K562 (cell line): ENCODE measurements around the gene RAI1. TPM values are rescaled to one million over a fixed set of nuclear protein-coding genes. Genes with fewer than 3 reads are reported as not detected.

Experiments used
- BMI1 ChIP-seq: fragments of 150-350 bp; IDR thresholded peaks from 2 replicates; pipeline ENCODE4 v1.6.1; 2014; ENCODE audit warnings: low read length
- BRF1 ChIP-seq: IDR thresholded peaks from 3 replicates; pipeline ENCODE4 v1.6.1; 2011; ENCODE audit warnings: borderline replicate concordance, mild to moderate bottlenecking; ENCODE audit not compliant: insufficient read length; ENCODE audit errors: extremely low read depth
- CEBPG ChIP-seq, 3 experiments: fragments of 200-800 bp in 1 of 3; sonication (Bioruptor generic) in 1 of 3; sonication (generic) in 1 of 3; formaldehyde crosslinking in 1 of 3; IDR thresholded peaks in 2 of 3; conservative IDR thresholded peaks in 1 of 3; 2 replicates each; pipeline versions ENCODE4 v1.6.1 to v1.8.0; 2016 to 2022; ENCODE audit warnings: missing compliant biosample characterization in 2 of 3, missing genetic modification characterization in 2 of 3, mild to moderate bottlenecking in 1 of 3, missing genetic modification reagents in 1 of 3
- L3MBTL2 ChIP-seq: fragments of 450-650 bp; IDR thresholded peaks from 2 replicates; pipeline ENCODE4 v1.6.1; 2016; ENCODE audit warnings: mild to moderate bottlenecking, moderate library complexity
- MAZ ChIP-seq, 2 experiments: fragments of 450-650 bp in 1 of 2; sonication (generic) in 1 of 2; formaldehyde crosslinking; IDR thresholded peaks in 1 of 2; conservative IDR thresholded peaks in 1 of 2; 2 replicates each; pipeline versions ENCODE4 v1.4.0 to v1.5.0; 2020; ENCODE audit warnings: mild to moderate bottlenecking in 1 of 2, missing genetic modification reagents in 1 of 2
- MYBL2 ChIP-seq, 2 experiments: fragments of 450-650 bp in 1 of 2; sonication (generic) in 1 of 2; formaldehyde crosslinking in 1 of 2; IDR thresholded peaks; 2 replicates each; pipeline versions ENCODE4 v1.6.1 to v1.8.1; 2017 to 2022; ENCODE audit warnings: borderline replicate concordance in 1 of 2, inconsistent platforms in 1 of 2, low read depth in 1 of 2, mild to moderate bottlenecking in 1 of 2, missing genetic modification reagents in 1 of 2, moderate library complexity in 1 of 2
- NR2C1 ChIP-seq, 2 experiments: fragments of 450-650 bp; IDR thresholded peaks; 2 replicates each; pipeline ENCODE4 v1.6.1; 2017; ENCODE audit warnings: mild to moderate bottlenecking in 2 of 2, antibody characterized with exemption in 1 of 2, inconsistent platforms in 1 of 2, missing compliant biosample characterization in 1 of 2, missing genetic modification characterization in 1 of 2
- RBM17 ChIP-seq: fragments of 200-400 bp; formaldehyde crosslinking; IDR thresholded peaks from 2 replicates; pipeline ENCODE4 v1.6.1; 2017; ENCODE audit warnings: low read depth, mild to moderate bottlenecking, low read length, borderline replicate concordance
- SMARCA4 ChIP-seq: fragments of 450-650 bp; IDR thresholded peaks from 2 replicates; pipeline ENCODE4 v1.6.1; 2016
- ZNF274 ChIP-seq: IDR thresholded peaks from 2 replicates; pipeline ENCODE4 v1.6.1; 2011; ENCODE audit warnings: low read depth, mild to moderate bottlenecking, low read length, moderate library complexity, borderline replicate concordance
- polyA plus RNA-seq, 8 experiments: library from polyadenylated mRNA; depleted of rRNA in 4 of 8; stranded (reverse) in 5 of 8; unstranded in 3 of 8; fragments of >200 nt; fragmentation: Nextera tagmentation in 2 of 8; fragmentation: Illumina TruSeq in 1 of 8; extraction: Ambion mirVana in 2 of 8; extraction: Trizol in 1 of 8; gene quantifications; 2 replicates each; pipeline versions ENCODE4 v1.2.1 to v1.2.3, GENCODE V29; 2011 to 2014; ENCODE audit warnings: inconsistent platforms in 1 of 8, missing spikeins in 1 of 8
- total RNA-seq, 7 experiments: library from RNA; depleted of rRNA in 6 of 7; stranded (reverse); fragments of >200 nt in 6 of 7; fragmentation: Illumina TruSeq in 2 of 7; extraction: Trizol in 2 of 7; gene quantifications; 2 replicates each; pipeline versions ENCODE4 v1.2.1 to v1.2.3, GENCODE V29; 2011 to 2021; ENCODE audit warnings: low replicate concordance in 1 of 7
- TF ChIP-seq, protein P1 (sequence below): fragments of 450-650 bp; IDR thresholded peaks from 2 replicates; pipeline ENCODE4 v1.6.1; 2017; ENCODE audit warnings: antibody characterized with exemption, mild to moderate bottlenecking
- TF ChIP-seq, protein P2 (sequence below): sonication (generic); formaldehyde crosslinking; IDR thresholded peaks from 2 replicates; pipeline ENCODE4 v1.8.0; 2023; ENCODE audit warnings: mild to moderate bottlenecking, missing genetic modification reagents
- TF ChIP-seq, protein P3 (sequence below), 2 experiments: fragments of 150-350 bp in 1 of 2; IDR thresholded peaks; 2 replicates each; pipeline ENCODE4 v1.6.1; 2012 to 2016; ENCODE audit warnings: low read depth in 2 of 2, low read length in 2 of 2, mild to moderate bottlenecking in 1 of 2, moderate library complexity in 1 of 2

Gene RAI1
- total and polyA plus RNA-seq, 9 of the 15 experiments (the other 6 are each of a cell fraction or from before 2014, with no cell fraction given), result 0.68 to 19.9 (median 5.5) TPM

DNA sequence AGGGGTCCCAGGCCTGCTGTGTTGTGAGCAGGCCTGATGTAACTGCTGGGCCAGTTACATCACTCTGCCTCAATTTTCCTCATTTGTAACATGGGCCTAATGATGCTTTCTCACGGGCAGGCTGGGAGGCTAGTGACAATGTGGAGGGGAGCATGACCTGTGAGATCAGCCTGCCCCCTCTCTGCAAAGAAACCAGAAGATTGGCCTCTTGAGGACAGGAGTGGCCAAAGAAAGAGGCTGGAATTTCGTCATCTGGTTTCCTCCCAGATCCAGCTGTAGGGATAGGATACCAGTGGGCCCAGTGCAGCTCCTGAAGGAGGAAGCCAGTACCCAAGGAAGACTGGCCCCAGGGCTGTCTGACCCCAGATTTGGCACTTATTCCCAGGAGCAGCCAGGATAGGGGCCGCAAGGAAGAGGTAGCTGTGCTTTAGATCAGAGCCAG, 156.1 kb downstream of the RAI1 start (continued):
- TF ChIP-seq NR2C1 (IDR thresholded peaks at IDR 0.05), result no peak
- TF ChIP-seq NR2C1 (tag; IDR thresholded peaks at IDR 0.05), result peak; percentile 29; the same call in 1 of the 2 replicates
- TF ChIP-seq SMARCA4, result no peak
- TF ChIP-seq, protein P1, sequence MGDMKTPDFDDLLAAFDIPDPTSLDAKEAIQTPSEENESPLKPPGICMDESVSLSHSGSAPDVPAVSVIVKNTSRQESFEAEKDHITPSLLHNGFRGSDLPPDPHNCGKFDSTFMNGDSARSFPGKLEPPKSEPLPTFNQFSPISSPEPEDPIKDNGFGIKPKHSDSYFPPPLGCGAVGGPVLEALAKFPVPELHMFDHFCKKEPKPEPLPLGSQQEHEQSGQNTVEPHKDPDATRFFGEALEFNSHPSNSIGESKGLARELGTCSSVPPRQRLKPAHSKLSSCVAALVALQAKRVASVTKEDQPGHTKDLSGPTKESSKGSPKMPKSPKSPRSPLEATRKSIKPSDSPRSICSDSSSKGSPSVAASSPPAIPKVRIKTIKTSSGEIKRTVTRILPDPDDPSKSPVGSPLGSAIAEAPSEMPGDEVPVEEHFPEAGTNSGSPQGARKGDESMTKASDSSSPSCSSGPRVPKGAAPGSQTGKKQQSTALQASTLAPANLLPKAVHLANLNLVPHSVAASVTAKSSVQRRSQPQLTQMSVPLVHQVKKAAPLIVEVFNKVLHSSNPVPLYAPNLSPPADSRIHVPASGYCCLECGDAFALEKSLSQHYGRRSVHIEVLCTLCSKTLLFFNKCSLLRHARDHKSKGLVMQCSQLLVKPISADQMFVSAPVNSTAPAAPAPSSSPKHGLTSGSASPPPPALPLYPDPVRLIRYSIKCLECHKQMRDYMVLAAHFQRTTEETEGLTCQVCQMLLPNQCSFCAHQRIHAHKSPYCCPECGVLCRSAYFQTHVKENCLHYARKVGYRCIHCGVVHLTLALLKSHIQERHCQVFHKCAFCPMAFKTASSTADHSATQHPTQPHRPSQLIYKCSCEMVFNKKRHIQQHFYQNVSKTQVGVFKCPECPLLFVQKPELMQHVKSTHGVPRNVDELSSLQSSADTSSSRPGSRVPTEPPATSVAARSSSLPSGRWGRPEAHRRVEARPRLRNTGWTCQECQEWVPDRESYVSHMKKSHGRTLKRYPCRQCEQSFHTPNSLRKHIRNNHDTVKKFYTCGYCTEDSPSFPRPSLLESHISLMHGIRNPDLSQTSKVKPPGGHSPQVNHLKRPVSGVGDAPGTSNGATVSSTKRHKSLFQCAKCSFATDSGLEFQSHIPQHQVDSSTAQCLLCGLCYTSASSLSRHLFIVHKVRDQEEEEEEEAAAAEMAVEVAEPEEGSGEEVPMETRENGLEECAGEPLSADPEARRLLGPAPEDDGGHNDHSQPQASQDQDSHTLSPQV, result peak; percentile 16; the same call in 1 of the 2 replicates
- no peak for TF ChIP-seq ZNF274
- TF ChIP-seq, protein P2, sequence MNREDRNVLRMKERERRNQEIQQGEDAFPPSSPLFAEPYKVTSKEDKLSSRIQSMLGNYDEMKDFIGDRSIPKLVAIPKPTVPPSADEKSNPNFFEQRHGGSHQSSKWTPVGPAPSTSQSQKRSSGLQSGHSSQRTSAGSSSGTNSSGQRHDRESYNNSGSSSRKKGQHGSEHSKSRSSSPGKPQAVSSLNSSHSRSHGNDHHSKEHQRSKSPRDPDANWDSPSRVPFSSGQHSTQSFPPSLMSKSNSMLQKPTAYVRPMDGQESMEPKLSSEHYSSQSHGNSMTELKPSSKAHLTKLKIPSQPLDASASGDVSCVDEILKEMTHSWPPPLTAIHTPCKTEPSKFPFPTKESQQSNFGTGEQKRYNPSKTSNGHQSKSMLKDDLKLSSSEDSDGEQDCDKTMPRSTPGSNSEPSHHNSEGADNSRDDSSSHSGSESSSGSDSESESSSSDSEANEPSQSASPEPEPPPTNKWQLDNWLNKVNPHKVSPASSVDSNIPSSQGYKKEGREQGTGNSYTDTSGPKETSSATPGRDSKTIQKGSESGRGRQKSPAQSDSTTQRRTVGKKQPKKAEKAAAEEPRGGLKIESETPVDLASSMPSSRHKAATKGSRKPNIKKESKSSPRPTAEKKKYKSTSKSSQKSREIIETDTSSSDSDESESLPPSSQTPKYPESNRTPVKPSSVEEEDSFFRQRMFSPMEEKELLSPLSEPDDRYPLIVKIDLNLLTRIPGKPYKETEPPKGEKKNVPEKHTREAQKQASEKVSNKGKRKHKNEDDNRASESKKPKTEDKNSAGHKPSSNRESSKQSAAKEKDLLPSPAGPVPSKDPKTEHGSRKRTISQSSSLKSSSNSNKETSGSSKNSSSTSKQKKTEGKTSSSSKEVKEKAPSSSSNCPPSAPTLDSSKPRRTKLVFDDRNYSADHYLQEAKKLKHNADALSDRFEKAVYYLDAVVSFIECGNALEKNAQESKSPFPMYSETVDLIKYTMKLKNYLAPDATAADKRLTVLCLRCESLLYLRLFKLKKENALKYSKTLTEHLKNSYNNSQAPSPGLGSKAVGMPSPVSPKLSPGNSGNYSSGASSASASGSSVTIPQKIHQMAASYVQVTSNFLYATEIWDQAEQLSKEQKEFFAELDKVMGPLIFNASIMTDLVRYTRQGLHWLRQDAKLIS (CRISPR knock-in tag), result peak; percentile 33; the same call in 1 of the 2 replicates
- no peak for TF ChIP-seq BRF1
- no peak for TF ChIP-seq MYBL2 (IDR thresholded peaks at IDR 0.05; ENCODE audit: low read depth)
- TF ChIP-seq MYBL2 (CRISPR knock-in tag; IDR thresholded peaks at IDR 0.05; ENCODE audit: borderline replicate concordance), result no peak
- TF ChIP-seq BMI1, result no peak
- TF ChIP-seq CEBPG (CRISPR knock-in tag; IDR thresholded peaks at IDR 0.05), result peak; percentile 90
- peak; percentile 54 to 87; a peak in 3 of 4 replicates for TF ChIP-seq CEBPG (tag; conservative IDR thresholded peaks at IDR 0.05 in 1 of 2, IDR thresholded peaks at IDR 0.05 in 1 of 2)
- TF ChIP-seq L3MBTL2, result peak; percentile 21; the same call in 1 of the 2 replicates
- TF ChIP-seq, protein P3, sequence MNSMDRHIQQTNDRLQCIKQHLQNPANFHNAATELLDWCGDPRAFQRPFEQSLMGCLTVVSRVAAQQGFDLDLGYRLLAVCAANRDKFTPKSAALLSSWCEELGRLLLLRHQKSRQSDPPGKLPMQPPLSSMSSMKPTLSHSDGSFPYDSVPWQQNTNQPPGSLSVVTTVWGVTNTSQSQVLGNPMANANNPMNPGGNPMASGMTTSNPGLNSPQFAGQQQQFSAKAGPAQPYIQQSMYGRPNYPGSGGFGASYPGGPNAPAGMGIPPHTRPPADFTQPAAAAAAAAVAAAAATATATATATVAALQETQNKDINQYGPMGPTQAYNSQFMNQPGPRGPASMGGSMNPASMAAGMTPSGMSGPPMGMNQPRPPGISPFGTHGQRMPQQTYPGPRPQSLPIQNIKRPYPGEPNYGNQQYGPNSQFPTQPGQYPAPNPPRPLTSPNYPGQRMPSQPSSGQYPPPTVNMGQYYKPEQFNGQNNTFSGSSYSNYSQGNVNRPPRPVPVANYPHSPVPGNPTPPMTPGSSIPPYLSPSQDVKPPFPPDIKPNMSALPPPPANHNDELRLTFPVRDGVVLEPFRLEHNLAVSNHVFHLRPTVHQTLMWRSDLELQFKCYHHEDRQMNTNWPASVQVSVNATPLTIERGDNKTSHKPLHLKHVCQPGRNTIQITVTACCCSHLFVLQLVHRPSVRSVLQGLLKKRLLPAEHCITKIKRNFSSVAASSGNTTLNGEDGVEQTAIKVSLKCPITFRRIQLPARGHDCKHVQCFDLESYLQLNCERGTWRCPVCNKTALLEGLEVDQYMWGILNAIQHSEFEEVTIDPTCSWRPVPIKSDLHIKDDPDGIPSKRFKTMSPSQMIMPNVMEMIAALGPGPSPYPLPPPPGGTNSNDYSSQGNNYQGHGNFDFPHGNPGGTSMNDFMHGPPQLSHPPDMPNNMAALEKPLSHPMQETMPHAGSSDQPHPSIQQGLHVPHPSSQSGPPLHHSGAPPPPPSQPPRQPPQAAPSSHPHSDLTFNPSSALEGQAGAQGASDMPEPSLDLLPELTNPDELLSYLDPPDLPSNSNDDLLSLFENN (IDR thresholded peaks at IDR 0.05; ENCODE audit: low read depth in 2 of 2, low read length in 2 of 2), result no peak
- TF ChIP-seq RBM17, result no peak
- TF ChIP-seq MAZ (CRISPR knock-in tag; conservative IDR thresholded peaks at IDR 0.05 in 1 of 2, IDR thresholded peaks at IDR 0.05 in 1 of 2), result peak in 1 of 2 experiments; percentile 15; a peak in 1 of 4 replicates
